RWPE1 (cell line): ENCODE data around the gene TTC34.

Experiments used
- CTCF ChIA-PET: fragments of 350-600 bp; sonication (Branson Sonifier 250); formaldehyde crosslinking; extraction: SDS; loops from one replicate; lab custom pipeline; 2021; lab: Yijun Ruan, JAX
- POLR2A ChIA-PET: fragments of 400-600 bp; formaldehyde crosslinking; extraction: SDS; loops from one replicate; lab custom pipeline; 2020; ENCODE audit warnings: antibody characterized with exemption; ENCODE audit not compliant: low non-redundant PET; lab: Yijun Ruan, JAX
- DNase-seq: peaks from one replicate; pipeline ENCODE4 v3.0.0; 2012; ENCODE audit warnings: low spot score
- H3K27ac ChIP-seq: fragments of 450-650 bp; 2 replicates; pipeline ENCODE4 v1.5.1; 2017
- TF ChIP-seq, protein P1 (sequence below): fragments of 450-650 bp; conservative IDR thresholded peaks from 2 replicates; pipeline ENCODE4 v1.5.1; 2017; ENCODE audit warnings: low read depth, mild to moderate bottlenecking

Gene TTC34

DNA sequence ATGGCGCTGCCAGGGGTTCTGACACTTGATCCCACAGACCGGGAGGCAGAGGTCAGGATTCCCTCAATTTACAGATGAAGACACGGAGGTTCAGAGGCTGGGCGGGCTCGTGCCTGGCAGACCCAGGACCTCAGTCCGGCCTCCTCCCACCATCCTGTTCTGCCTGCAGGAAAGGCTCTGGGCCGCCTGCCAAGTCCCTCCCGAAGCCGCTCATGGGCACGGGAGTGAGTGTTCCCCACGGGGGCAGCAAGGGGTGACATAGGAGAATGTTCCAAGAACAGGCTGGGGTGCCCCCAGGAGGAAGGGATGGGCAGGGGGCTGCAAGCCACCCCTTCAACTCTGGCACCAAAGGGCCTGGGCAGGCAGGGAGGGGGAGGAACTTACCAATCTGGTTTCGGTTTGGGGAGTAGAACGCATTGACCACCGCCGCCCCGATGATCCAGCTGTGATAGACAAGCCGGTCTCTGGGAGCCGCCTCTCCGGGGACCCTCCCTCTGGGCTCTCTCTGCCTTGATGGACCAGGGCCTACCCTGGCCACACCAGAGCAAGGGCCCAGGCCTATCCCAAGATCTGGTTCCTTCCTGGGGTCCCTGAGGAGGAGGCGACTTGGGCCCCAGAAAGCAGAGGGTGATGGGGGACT, 207.4 kb downstream of the TTC34 start:
- TF ChIP-seq, protein P1, sequence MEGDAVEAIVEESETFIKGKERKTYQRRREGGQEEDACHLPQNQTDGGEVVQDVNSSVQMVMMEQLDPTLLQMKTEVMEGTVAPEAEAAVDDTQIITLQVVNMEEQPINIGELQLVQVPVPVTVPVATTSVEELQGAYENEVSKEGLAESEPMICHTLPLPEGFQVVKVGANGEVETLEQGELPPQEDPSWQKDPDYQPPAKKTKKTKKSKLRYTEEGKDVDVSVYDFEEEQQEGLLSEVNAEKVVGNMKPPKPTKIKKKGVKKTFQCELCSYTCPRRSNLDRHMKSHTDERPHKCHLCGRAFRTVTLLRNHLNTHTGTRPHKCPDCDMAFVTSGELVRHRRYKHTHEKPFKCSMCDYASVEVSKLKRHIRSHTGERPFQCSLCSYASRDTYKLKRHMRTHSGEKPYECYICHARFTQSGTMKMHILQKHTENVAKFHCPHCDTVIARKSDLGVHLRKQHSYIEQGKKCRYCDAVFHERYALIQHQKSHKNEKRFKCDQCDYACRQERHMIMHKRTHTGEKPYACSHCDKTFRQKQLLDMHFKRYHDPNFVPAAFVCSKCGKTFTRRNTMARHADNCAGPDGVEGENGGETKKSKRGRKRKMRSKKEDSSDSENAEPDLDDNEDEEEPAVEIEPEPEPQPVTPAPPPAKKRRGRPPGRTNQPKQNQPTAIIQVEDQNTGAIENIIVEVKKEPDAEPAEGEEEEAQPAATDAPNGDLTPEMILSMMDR: no peak
- DNase-seq: no peak
- POLR2A ChIA-PET: no interaction called here
- CTCF ChIA-PET: interaction anchor here (0.6 kb wide), 1 partner anchor 584 kb away, joined by 4 read pairs; no protein-coding TSS in a partner anchor
- H3K27ac ChIP-seq: no peak overlapping the region

DNA sequence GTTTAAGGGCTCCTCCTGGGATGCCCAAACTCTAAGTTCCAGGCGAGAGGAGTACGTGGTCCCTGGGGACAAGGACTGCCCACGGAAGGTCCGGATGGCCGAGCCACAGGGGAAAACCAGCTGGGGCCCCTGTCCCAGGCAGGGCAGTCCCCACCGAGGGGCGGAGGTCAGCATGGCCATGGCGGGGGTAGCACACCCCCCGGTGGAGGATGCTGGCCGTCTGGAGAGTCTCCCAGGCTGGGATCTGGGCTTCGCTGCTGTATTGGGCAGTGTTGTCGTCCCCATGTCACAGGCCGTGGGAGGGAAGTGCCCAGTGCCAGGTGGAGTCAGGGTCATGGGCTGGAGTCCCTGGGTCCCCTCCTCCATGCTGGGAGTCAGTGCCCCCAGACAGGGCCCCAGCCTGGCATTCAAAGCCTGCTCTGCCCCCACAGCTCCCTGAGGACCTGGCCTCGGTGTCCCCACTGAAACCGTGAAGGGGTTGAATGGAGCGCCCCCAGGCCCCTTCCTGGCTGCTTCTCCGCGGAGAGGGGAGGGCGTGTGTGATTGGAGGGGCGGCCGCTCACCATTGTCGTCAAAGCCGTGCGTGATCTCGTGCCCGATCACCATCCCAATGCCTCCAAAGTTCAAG, 208.1 kb downstream of the TTC34 start:
- POLR2A ChIA-PET: no interaction called here
- CTCF ChIA-PET: interaction anchor here (0.6 kb wide), 1 partner anchor 585 kb away, joined by 4 read pairs; no protein-coding TSS in a partner anchor

DNA sequence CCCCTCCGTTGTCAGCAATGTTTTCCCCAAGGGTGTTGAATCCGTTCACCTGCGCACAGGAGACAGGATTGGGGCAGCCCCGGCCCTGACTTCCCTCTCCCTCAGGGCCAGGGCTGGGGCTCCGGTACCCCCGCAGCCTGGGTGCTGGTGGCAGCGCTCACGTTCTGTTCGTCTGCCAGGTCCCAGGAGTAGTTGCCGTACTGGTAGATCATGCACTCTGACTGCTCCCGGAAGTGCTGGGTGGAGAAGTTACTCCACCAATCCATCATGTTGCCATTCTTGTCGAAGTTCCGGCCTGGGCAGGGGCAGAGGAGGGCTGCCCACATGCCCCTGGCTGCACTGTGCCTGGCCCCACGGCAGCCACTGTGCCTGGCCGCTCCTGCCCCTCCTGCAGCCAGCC, 208.8 kb downstream of the TTC34 start:
- no peak overlapping the region for H3K27ac ChIP-seq
- CTCF ChIA-PET: no interaction called here
- POLR2A ChIA-PET: no interaction called here
- TF ChIP-seq, protein P1: no peak
- DNase-seq: no peak

More for the DNA sequence above, 208.1 kb downstream of the TTC34 start:
- TF ChIP-seq, protein P1: no peak
- H3K27ac ChIP-seq: no peak overlapping the region
- DNase-seq: no peak

DNA sequence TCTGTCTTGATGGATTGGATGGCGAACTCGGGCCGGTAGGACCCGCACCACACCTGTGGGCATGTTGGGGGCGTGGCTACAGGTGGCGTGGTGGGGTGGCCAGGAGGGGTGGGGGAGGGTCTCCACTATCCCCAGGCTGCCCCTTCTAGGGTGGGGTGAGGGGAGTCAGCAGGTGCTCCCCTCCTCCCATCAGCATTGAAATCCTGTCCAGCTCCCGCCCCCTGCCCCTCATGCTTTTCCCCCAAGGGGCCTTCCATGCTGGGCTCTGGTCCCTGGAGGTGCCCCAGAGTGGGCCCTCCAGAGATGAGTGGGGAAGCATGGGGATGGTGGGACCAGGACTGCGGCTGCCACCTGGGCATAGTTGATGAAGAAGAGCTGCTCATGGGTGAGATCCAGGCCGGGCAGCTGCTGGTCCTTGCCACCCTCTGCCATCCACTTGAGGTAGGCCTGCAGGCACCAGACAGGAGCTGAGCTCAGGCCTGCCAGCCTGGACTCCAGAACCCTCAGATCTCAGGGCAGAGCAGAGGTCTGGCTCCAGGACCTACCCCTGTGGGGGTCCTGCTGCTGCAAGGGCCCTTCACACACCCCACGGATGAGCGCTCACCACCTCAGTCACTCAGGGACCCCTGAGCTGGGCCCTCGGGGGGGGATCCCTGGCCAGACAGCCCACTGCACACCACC, 209.8 kb downstream of the TTC34 start:
- DNase-seq: no peak
- CTCF ChIA-PET: no interaction called here
- no peak overlapping the region for H3K27ac ChIP-seq
- TF ChIP-seq, protein P1: no peak
- POLR2A ChIA-PET: no interaction called here

DNA sequence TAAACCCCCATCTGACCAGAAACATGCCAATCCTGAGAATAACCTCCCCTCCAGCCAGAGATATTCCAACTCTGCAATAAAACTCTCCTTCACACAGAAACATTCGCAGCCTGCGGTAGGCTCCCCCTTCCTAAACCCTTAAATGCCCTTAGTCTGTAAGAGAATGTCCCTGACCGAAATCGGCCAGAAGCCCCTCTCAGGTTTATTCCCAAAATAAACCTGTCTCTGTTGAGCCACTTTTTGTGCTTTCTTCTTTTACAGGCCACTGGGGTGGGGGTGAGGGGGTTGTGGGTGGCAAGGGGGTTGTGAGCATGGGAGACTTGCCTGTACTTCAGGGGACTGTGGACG, 210.3 kb downstream of the TTC34 start:
- ChIA-PET CTCF (no interaction called here), POLR2A (no interaction called here)
- DNase-seq: no peak
- TF ChIP-seq, protein P1: no peak
- no peak overlapping the region for H3K27ac ChIP-seq

DNA sequence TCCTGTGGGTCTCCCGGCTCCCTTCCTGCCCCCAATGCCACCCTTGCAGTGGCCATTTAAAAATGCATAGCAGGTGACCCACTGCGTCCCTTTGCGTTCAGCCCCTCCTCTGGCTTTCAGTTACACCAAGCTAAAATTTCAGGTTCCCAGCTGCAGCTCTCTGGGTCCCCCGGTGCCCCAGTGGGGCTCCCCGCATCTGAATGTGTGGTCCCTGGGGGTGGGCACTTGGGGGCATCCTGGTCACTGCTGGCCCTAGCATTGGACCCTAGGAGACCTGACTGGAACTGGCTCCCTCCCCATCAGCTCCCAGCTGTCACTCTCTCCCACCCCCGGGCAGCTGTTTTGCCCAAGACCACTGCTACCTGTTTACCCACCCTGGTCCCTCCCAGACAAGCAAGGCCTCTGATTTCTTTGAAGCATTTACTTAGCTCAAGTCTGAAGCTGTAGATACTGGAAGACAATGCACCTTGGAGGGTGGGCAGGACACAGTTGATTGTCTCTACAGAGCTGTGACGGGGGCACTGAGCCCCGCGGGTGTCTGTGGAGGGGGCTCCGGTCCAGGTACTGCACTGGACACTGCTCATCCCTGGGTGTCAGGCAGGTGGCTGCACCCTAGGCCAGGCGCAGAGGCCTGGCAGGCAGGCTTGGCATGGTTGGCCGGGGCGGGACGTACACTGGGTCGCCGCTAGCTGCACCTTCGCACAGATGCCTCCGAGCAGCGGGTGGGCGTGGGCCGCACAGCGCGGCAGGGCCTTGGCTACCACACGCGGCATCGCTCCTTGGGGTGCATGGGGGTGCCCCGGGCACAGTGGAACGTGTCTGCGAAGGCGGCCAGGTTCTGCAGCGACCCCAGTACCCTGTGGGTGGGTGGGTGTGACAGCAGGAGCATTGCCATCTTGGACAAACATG, 211.0 kb downstream of the TTC34 start:
- CTCF ChIA-PET: no interaction called here
- TF ChIP-seq, protein P1: no peak
- POLR2A ChIA-PET: no interaction called here

More for the DNA sequence above, 211.0 kb downstream of the TTC34 start:
- no peak overlapping the region for H3K27ac ChIP-seq
- DNase-seq: no peak
